H9 (cell line): ENCODE results near the gene SPATA19. TPM values are rescaled to one million over a fixed set of nuclear protein-coding genes. Genes with fewer than 3 reads are reported as not detected.

Source experiments
- DNase-seq: peaks from one replicate; pipeline ENCODE4 v3.0.0-alpha.2; 2017
- H2AFZ ChIP-seq: one replicate; pipeline ENCODE4 v1.6.1; 2013; ENCODE audit warnings: mild to moderate bottlenecking, low read length, control low read depth, moderate library complexity
- H2AK5ac ChIP-seq: 2 replicates; pipeline ENCODE4 v1.6.1; 2013; ENCODE audit warnings: low read length, control low read depth, mixed read lengths; ENCODE audit not compliant: insufficient read length
- H2BK120ac ChIP-seq: one replicate; pipeline ENCODE4 v1.6.1; 2013; ENCODE audit warnings: low read depth, mild to moderate bottlenecking, low read length, control low read depth, inconsistent platforms; ENCODE audit not compliant: poor library complexity, severe bottlenecking
- H2BK12ac ChIP-seq: 2 replicates; pipeline ENCODE4 v1.6.1; 2013; ENCODE audit warnings: low read length, control low read depth, mixed read lengths, low read depth; ENCODE audit not compliant: insufficient read length
- H2BK15ac ChIP-seq: 2 replicates; pipeline ENCODE4 v1.6.1; 2013; ENCODE audit warnings: low read depth, low read length, control low read depth
- H2BK20ac ChIP-seq: one replicate; pipeline ENCODE4 v1.6.1; 2013; ENCODE audit warnings: low read depth, mild to moderate bottlenecking, low read length, control low read depth, inconsistent platforms; ENCODE audit not compliant: poor library complexity, severe bottlenecking
- H2BK5ac ChIP-seq: 2 replicates; pipeline ENCODE4 v1.6.1; 2013; ENCODE audit warnings: low read length, control low read depth, mixed read lengths; ENCODE audit not compliant: insufficient read length
- H3K14ac ChIP-seq: 2 replicates; pipeline ENCODE4 v1.6.1; 2013; ENCODE audit warnings: low read length, control low read depth; ENCODE audit not compliant: insufficient read depth
- H3K18ac ChIP-seq: 2 replicates; pipeline ENCODE4 v1.6.1; 2013; ENCODE audit warnings: low read depth, mild to moderate bottlenecking, mixed read lengths, low read length, control low read depth; ENCODE audit not compliant: insufficient read length
- H3K23ac ChIP-seq: 2 replicates; pipeline ENCODE4 v1.6.1; 2013; ENCODE audit warnings: low read length, control low read depth, mixed read lengths, low read depth; ENCODE audit not compliant: insufficient read length
- H3K23me2 ChIP-seq: 2 replicates; pipeline ENCODE4 v1.6.1; 2013; ENCODE audit warnings: low read depth, mild to moderate bottlenecking, mixed read lengths, low read length, control low read depth; ENCODE audit not compliant: insufficient read length, poor library complexity, severe bottlenecking
- H3K27ac ChIP-seq: 2 replicates; pipeline ENCODE4 v1.5.1; 2013; ENCODE audit warnings: low read length, control low read depth, mixed read lengths, low read depth; ENCODE audit not compliant: insufficient read length
- H3K27me3 ChIP-seq: 2 replicates; pipeline ENCODE4 v1.6.1; 2013; ENCODE audit warnings: low read length, control low read depth, inconsistent platforms; ENCODE audit not compliant: insufficient read depth
- H3K4ac ChIP-seq: 2 replicates; pipeline ENCODE4 v1.6.1; 2013; ENCODE audit warnings: low read depth, mild to moderate bottlenecking, control low read depth, inconsistent platforms, low read length, moderate library complexity
- H3K4me1 ChIP-seq: 2 replicates; pipeline ENCODE4 v1.6.1; 2013; ENCODE audit warnings: low read length, control low read depth, inconsistent platforms; ENCODE audit not compliant: insufficient read depth
- H3K4me2 ChIP-seq: 2 replicates; pipeline ENCODE4 v1.6.1; 2013; ENCODE audit warnings: low read length, control low read depth, mixed read lengths; ENCODE audit not compliant: insufficient read length, insufficient read depth
- H3K56ac ChIP-seq: 2 replicates; pipeline ENCODE4 v1.6.1; 2013; ENCODE audit warnings: low read depth, mild to moderate bottlenecking, mixed read lengths, low read length, control low read depth; ENCODE audit not compliant: insufficient read length
- H3K79me1 ChIP-seq: 2 replicates; pipeline ENCODE4 v1.6.1; 2013; ENCODE audit warnings: low read depth, mild to moderate bottlenecking, moderate library complexity, low read length, control low read depth, inconsistent platforms; ENCODE audit not compliant: insufficient read depth, poor library complexity, severe bottlenecking
- H3K79me2 ChIP-seq: 2 replicates; pipeline ENCODE4 v1.6.1; 2013; ENCODE audit warnings: low read length, control low read depth, inconsistent platforms; ENCODE audit not compliant: insufficient read depth
- H3K9ac ChIP-seq: 2 replicates; pipeline ENCODE4 v1.6.1; 2013; ENCODE audit warnings: low read length, control low read depth, mixed read lengths; ENCODE audit not compliant: insufficient read length; ENCODE audit errors: extremely low read depth
- H3K9me3 ChIP-seq: one replicate; pipeline ENCODE4 v1.6.1; 2013; ENCODE audit warnings: low read depth, low read length, inconsistent platforms; ENCODE audit not compliant: control insufficient read depth
- H3T11ph ChIP-seq: one replicate; pipeline ENCODE4 v1.6.1; 2013; ENCODE audit warnings: mild to moderate bottlenecking, low read length, control low read depth, inconsistent platforms
- H4K20me1 ChIP-seq: one replicate; pipeline ENCODE4 v1.6.1; 2013; ENCODE audit not compliant: control insufficient read depth, insufficient read length, insufficient read depth
- H4K5ac ChIP-seq: 2 replicates; pipeline ENCODE4 v1.6.1; 2013; ENCODE audit warnings: low read depth, mild to moderate bottlenecking, mixed read lengths, low read length, control low read depth; ENCODE audit not compliant: insufficient read length
- H4K8ac ChIP-seq: replicated peaks from 2 replicates; pipeline ENCODE4 v1.6.1; 2013; ENCODE audit warnings: low read length, control low read depth, mixed read lengths, low read depth; ENCODE audit not compliant: insufficient read length
- H4K91ac ChIP-seq: 2 replicates; pipeline ENCODE4 v1.6.1; 2013; ENCODE audit warnings: low read depth, mild to moderate bottlenecking, moderate library complexity, mixed read lengths, low read length, control low read depth; ENCODE audit not compliant: insufficient read length
- H3K27ac Mint-ChIP-seq, 3 experiments: 2 replicates in 2 of 3; 3 replicates in 1 of 3; pipeline ENCODE4 v1.8.0; 2020 to 2021; ENCODE audit warnings: mixed read lengths in 3 of 3, mild to moderate bottlenecking in 1 of 3, moderate library complexity in 1 of 3
- H3K27me3 Mint-ChIP-seq: 2 replicates; pipeline ENCODE4 v1.8.0; 2021; ENCODE audit warnings: low read depth, mild to moderate bottlenecking, moderate library complexity, mixed read lengths
- H3K36me3 Mint-ChIP-seq, 3 experiments: 2 replicates in 2 of 3; 3 replicates in 1 of 3; pipeline ENCODE4 v1.8.0; 2020 to 2021; ENCODE audit warnings: low read depth in 3 of 3, mixed read lengths in 3 of 3; ENCODE audit not compliant: insufficient read depth in 1 of 3
- H3K4me1 Mint-ChIP-seq, 2 experiments: 2 replicates each; pipeline ENCODE4 v1.8.0; 2020; ENCODE audit warnings: mixed read lengths in 2 of 2
- H3K4me3 Mint-ChIP-seq, 2 experiments: 2 replicates in 1 of 2; 3 replicates in 1 of 2; pipeline ENCODE4 v1.8.0; 2020 to 2021; ENCODE audit warnings: mild to moderate bottlenecking in 2 of 2, mixed read lengths in 2 of 2, moderate library complexity in 1 of 2
- H3K9me3 Mint-ChIP-seq, 2 experiments: 2 replicates in 1 of 2; 3 replicates in 1 of 2; pipeline ENCODE4 v1.8.0; 2020; ENCODE audit warnings: mild to moderate bottlenecking in 2 of 2, mixed read lengths in 2 of 2, moderate library complexity in 1 of 2
- CTCF ChIP-seq: fragments of 200-600 bp; sonication (generic); conservative IDR thresholded peaks from 3 replicates; pipeline ENCODE4 v1.8.0; 2021; ENCODE audit warnings: antibody characterized with exemption, mild to moderate bottlenecking
- WGBS: extraction: QIAGEN DNeasy Blood & Tissue Kit; methylation state at CpG from one replicate; pipeline ENCODE4 v1.1.7; 2013; ENCODE audit warnings: missing lambda C conversion rate, low lambda C conversion rate, mixed read lengths; ENCODE audit not compliant: insufficient read length; ENCODE audit errors: extremely low coverage; 5-methylcytosine and 5-hydroxymethylcytosine counted together
- total RNA-seq: library from RNA; stranded (reverse); gene quantifications from 2 replicates; pipeline ENCODE4 v1.2.1, GENCODE V29; 2021

The SPATA19 gene
- total RNA-seq, 1 experiment from 2014 or later: not detected

- WGBS: no CpG with 5 or more reads among the region's 7 CpGs
- Mint-ChIP-seq H3K9me3 (no peaks in the 10 kb centered on the region; a peak in 1 of 5 replicates), H3K4me1 (peaks cover 2 to 15% of the 10 kb centered on the region in 2 experiments), H3K27me3 (no peaks in the 10 kb centered on the region; the same call in none of the 2 replicates), H3K27ac (no peak overlapping the region), H3K4me3 (no peak overlapping the region), H3K36me3 (no peaks in the 10 kb centered on the region)
- Histone ChIP-seq H3K23ac (no peak overlapping the region), H4K91ac (no peak overlapping the region), H2BK5ac (no peak overlapping the region), H2BK12ac (no peak overlapping the region), H3K27me3 (no peaks in the 10 kb centered on the region), H2BK15ac (no peak overlapping the region), H3K23me2 (no peaks in the 10 kb centered on the region), H3K79me2 (no peaks in the 10 kb centered on the region; the same call in 1 of the 2 replicates), H3K9ac (no peak overlapping the region), H3K4me1 (no peaks in the 10 kb centered on the region), H2BK20ac (no peak overlapping the region), H4K20me1 (no peaks in the 10 kb centered on the region), H3K79me1 (no peaks in the 10 kb centered on the region), H3K18ac (no peak overlapping the region), H4K8ac (no peak overlapping the region), H2BK120ac (no peak overlapping the region), H3K4ac (no peak overlapping the region), H3K14ac (no peak overlapping the region), H3K56ac (no peak overlapping the region), H2AFZ (no peak overlapping the region), H3K4me2 (no peak overlapping the region), H3K9me3 (no peaks in the 10 kb centered on the region), H3T11ph (no peak overlapping the region), H4K5ac (no peak overlapping the region), H2AK5ac (no peak overlapping the region), H3K27ac (no peak overlapping the region)
- TF ChIP-seq CTCF: no peak
- no peak for DNase-seq
Measured at GRCh38 chr11:133817449-133817848, 27.9 kb downstream of the SPATA19 start.
